SHP77 (cell line): Measurements from ENCODE around the gene LHX1.
A peak's percentile ranks its signal among the peaks of the same experiment; 100 is the strongest.

Experiments
- DNase-seq, 2 experiments: peaks; one replicate each; lab custom pipeline; 2025; lab: John Stamatoyannopoulos, UW

Gene LHX1

DNA sequence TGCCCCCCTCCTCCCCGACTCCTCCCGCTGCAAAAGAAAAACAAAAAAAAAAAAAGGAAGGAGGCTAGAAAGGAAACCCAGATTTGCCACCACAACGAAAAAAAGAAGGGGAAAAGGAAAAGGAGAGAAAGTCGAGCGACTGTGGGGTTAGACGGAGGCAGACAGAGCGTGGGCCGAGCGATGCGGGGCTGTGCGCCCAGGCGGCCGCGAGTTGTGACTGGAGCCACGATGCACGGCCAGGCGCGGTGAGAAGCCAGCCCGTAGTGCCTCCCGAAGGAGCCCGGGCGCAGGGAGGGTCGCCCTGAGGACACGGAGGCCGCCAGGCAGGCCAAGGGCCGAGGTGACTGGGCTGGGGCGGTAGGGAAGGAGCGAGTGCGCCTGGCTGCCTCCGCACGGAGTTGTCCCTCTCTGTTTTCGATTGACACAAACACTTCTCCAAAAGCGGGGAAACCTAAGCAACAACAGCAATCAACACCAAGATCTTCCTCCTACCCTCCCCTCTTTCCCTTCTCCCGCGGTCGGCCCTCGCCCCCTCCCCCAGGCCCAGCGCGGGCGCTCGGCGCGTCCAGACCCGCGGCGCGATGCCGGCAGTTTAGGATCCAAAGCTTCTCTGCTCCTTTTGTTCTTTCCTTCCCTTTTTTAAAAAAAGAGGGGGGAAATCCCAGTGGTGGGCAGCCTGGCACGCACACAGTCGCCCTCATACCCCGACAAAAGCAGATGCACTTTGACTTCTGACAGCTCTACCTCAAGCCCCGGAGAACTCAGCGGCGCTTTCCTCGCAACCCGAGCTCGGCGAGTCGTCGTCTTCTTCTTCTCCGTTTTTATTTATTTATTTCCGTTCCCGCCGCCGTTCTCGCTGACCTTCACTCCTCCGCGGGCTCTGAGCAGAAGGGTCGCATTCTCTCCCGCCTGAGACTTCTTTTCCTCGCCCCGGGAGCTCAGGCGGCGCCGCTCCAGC, at the start of gene LHX1:
Gene LHX1 (plus strand): TSS at position 475 of the 958 bp plus-strand sequence. CDS start 723 bp downstream, outside the sequence.
- DNase-seq = no peak

DNA sequence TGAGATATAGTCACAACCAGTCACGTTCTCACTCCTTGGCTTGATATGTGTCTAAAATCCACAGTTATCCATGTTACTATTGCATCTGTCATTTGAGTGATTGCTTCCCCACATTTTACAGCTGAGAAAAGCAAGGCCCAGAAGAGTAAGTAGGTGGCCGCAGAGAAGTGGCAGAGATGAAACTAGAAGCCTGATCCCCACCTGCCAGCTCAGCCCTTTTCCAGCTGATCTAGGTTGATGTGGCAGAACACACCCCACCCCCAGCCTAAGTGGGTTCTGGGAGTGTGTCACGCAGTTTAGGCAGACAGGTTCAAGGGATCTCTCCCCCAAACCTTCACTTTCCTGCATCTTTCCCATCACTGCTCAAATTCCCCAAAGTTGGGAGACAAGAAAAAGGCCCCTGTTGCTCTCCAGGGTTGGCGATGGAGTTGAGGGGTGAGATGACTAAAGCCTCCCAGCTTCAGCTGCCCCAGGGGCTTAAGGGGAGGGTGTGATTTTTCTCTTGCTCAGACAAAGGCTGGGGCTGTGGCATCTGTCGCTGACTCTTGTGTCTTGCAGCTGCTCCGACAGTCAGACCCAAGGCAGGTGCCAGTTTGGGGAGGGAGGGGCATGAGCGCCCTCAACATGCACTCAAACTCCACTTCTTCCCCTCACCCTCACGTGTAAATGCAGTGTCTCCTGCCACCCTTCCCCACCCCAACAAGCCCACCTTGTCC, 48.9 kb upstream of the LHX1 start:
- DNase-seq = peak; percentile 68 to 83

DNA sequence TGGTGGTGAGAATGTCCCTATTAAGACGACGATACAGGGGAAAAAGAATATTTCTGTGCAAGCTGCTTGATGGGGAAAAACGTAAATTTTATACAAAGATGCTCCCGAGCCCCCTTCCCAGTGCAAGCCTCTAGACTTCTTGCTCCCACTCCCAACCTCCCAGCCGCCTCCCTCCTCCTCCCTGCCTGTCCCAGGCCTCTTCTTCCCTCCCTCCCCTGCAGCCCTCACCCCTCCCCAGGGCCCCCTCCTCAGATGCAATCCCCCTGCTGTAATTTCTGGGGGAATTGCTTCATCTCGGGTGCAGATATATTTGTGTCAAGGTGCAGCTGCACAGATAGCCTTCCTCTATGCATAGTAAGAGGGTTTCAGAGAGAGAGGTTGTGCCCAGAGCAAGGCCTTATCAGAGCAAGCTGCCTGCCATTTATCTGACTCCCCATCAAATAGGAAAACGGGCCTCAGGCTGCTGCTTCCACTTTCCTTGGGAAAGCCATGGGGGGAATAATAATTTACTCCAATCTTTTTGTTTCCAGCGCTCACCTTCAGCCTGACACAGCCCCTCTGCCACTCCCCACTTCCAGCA, 47.4 kb upstream of the LHX1 start:
- no peak for DNase-seq

DNA sequence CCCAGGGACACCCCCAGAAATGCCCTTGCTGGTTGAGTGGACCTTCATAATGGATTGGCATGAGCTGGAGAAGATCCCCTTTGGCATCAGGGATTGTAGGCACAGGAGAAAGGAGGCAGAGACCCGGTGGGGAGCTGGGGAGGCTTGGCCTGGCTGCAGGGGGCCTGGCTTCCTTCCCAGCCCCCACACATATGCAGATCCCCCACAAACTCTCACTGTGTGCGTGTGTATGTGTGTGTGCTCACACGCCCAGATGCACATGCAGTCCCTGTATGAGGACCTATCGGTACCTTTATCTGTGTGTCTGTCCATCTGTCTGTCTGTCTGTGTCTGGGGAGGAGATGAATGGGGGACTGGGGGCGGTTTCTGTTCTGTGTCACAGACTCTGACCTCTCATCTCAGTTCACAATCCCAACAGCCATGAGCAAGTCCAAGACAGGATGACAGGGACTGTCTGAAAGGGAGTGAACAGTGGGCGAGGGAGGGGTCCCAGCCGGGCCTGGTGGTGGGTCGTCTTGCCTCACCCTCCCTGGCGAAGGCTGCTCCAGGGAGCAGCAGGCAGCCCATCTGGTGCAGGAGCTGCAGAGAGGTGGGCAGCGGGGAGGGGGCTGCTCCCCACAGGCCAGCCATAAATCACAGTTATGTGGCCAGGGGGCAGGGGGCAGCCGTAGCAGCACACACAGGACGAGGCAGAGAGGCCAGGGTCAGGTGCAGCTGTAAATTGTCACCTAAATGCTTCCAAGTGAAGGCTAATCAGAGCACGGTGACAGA, 46.7 kb upstream of the LHX1 start:
- DNase-seq = no peak

DNA sequence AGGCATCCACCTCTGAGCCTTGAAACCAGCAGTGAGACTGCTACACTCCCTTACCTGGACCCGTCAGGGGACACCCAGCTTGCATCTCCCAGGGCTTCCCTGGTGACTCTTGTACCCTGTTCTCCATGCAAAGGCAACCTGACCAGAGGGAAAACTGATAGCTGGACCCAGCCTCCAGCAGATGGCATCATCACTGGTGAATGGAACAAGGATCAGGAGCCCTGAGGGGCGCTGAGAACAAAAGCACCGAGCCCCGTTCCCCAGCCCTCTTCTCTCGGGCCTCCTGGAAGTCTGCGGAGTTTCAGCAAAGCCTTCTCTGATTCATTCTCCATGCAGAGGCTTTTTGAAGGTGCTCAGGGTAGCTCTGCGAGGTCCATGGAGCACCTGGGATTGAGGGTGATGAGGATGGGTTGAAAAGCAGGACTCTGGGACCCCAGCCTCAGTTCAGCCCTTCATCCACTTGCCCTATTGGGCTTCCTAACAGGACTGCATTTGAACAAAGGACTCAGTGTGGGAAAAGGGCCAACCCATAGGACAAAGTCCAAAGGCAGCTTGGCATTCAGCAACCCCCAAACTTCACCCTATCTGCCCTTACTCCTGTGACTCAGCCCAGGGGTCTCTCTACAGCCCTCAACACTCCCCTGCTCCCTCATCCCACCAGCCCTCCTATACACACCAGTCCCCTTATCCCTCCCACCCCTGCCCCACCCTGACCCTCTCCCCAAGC, 45.0 kb upstream of the LHX1 start:
- no peak for DNase-seq

DNA sequence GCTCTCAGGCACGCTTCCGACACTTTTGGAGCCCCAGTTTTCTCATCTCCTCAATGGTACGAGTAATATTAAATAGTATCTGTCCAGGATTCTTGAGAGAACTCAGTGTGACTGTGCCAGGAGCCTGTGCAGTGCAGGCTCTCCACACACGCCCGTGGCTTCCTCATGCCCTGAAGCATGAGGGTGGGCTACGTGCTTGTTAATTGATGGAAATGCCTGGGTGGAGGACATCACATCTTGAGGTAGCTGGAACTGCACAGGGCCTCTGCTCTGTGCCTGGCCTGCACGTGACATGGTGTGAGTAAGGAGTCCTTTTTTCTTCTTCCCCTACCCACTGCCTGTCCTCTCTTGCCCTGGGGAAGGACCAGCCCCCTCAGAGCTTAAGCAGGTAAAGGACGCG, 43.1 kb upstream of the LHX1 start:
- DNase-seq = no peak

DNA sequence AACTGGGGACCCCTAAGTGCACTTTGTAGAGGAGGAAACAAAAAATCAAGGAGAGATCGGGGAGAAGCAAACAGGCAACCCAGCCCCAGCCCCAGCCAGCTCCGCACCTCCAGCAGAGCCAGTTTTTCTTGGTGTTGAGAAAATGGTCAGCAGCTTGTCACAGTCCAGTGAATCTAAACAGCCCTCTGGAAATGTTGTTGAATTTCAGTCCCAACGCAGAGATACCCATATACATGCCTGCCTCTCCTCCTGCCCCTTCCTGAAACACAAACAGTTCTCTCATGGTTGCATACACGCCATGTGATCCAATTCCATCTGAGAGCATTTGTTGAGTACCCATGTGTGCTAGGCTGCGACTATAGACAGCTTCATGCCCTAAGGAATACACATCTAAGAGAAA, 42.4 kb upstream of the LHX1 start:
- DNase-seq = no peak

DNA sequence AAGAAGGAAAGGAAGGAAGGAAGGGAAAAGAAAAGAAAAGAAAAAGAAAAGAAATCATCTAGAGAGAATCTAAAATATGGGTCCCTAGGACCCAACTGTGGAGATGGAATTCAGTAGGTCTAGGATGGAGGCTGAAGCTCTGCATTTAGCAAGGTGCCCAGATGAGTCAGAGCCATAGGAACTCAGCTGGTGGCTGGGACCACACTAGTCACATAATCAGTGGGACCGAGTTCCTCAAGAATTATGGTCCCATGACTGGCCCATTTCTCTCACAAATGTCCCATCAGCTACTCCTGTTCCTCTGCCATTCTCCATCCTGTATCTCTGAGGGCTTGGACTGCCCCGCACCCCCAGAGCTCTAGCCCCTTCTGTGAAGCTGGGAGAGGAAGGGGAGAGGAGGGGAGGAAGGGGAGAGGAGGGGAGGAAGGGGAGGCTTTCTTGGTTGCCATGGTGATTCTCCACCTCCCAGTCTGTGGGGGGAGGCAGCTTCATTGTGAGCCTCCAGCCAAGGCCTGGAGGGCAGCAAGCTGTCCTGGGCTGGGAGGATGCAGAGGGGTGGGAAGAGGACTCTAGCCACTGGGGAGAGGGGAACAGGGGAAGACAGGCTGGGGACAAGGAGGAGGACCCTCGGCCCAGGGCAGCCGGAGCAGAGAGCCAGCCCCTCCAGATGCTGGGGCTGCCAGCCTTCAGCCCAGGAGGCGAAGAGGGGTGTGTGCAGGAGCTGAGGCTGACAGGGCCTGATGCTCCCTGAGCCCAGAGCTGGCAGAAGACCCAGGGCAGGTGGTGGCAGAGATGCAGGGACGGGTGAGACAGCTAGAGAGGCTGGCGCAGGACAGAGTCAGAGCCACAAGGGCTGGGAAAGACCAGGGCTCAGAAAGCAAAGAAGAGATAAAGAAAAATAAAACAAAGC, 37.8 kb upstream of the LHX1 start:
- DNase-seq = no peak

DNA sequence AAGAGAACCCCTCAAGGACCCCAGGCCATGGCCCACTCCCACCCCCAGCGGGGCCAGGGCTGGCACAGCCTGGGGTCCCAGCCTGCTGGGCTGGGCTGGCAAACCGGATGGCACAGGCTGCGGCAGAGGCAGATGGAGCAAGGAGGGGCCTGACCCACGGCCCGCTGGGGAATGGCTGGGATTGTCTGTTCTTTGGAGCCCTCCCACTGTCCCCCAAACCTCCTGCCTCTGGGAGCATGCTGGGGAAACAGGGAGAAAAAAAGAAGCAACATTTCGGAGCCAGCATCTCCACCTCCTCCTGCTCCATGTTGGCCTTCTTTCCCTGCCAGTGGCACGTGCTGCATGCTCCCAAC, 37.1 kb upstream of the LHX1 start:
- DNase-seq = no peak

DNA sequence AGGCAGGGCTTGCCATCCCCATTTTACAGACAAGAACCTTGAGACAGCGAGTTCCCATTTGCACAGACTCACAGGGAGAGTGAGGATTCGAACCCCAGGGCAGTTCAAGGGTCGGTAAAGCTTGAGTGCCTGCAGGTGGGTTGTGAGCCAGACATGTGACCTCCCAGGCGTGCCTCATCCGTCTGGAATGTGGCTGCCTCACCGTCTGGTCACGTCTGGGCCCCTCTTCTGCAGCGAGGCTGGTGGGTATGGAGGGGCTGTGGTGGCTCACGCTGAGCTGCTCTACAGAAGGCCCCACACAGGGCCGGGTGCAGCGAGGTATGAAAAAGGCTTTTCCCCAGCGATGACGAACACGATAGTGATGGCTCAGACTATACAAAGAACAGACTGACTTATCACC, 35.8 kb upstream of the LHX1 start:
- DNase-seq = no peak

DNA sequence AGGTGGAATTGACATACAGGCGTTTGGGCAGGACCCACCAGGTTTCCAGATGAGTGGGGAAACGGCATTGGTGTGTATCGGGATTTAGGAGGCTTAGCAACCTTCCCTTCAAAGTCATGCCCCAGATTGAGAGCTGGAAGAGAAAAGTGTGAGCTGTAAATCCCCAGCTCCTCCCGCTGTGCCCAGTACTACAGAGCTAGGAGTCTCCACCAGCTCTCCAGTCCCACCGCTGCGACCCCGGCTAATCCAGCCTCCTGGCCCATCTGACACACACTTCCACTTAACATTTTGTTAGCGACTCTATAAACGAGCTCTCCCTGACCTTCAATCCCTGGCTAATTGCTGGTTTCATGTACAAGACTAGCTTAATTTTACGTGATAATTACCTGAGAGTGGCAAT, 29.9 kb upstream of the LHX1 start:
- no peak for DNase-seq

DNA sequence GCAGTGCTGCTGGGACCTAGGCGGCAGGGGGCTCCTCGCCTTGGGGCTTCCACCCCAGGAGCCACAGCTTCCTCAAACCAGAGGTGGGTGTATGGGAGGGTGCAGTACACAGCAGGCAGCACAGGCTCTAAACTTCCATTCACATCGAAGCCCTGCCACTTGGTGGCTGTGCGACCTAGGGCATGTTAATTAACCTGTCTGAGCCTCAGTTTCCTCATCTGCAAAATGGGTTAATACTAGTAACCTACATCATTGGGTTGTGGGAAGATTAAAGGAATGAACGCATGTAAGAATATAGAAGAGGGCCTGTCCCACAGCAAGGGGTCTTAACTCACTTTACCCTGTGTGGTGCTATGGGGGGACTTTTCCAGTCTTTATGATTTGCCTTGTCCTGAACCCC, 26.8 kb upstream of the LHX1 start:
- DNase-seq = no peak

DNA sequence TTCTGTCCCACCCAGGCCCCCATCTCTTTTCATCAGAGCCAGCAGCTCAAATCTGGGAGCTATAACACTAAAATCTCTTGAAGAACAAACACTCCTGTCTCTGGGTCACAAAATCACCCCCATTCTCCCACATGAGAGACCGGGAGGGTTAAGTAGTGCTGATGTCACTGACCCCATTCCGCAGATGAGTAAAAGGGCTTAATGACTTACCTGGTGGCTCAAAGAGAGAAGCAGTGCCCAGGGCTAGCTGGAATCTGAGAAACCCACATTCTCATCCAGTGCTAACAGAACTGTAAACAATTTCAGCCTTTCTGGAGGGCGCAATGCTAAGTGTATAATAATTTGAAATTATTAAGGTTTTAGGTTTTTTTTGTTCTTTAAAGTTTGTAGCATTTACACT, 26.3 kb upstream of the LHX1 start:
- no peak for DNase-seq

DNA sequence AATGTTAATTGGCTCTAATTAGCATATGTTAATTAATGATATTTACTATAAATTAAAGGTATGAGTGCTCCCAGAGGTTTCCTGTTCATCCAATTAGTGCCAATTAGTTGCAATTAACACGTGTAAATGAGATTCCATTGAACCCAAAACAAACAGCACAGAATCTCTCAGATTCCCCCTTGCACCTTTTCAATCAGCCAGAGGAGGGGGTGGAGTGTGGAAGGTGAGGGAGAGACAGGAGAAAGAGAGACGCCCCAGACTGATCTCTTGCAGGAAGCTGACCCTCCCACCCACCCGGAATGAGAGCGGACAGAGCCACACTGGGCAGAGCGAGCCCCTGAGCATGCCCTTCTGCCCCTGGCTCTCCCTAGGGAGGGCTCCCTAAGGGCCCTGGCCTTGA, 24.1 kb upstream of the LHX1 start:
- DNase-seq = no peak

DNA sequence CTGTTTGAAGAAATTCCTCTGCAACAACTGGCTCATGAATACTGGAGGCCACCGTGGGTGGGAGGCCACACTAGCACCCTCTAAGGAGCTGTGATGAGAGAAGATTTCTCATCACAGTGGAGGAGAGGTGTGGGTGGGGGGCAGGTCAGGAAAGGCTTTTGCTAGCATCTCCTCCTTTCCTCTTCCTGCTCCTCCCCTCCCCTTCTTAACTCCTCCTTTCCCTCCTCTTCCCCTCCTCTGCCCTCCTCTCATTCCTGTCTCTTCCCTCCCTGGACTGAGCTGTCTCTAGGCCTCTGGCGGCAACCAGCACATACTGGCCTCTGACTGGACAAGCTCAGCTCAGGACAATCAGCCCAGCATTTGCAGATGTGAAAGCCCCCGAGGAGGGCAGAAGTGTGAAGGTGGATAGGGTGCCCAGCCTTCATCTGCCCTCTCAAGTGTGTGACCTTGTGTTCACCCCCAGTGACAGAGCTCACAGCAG, 19.0 kb upstream of the LHX1 start:
- DNase-seq = no peak

DNA sequence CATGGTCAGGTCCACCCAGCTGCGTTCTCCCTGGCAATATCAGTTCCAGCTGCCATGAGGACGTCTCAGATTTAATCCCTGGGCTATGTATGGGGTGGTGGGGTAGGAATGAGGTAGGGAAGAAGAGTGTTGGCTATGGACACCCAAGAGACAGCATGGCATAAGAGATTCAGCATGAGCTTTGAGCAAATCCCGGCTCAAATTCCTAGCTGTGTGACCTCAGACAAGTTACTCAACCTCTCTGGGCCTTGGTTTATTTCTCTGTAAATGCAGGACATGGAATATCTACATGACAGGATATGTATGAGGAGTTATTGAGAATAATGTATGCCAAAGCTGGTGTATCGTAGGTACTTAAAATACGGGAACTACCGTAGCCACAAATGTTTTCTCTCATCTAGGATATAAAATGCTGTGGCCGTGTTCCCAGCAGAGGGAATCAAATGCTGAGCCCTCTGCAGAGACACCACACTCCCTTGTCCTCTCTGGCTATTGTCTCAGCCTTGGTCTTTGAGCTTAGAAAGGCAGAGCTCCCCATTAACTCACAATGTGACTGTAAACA, 17.8 kb upstream of the LHX1 start:
- no peak for DNase-seq

DNA sequence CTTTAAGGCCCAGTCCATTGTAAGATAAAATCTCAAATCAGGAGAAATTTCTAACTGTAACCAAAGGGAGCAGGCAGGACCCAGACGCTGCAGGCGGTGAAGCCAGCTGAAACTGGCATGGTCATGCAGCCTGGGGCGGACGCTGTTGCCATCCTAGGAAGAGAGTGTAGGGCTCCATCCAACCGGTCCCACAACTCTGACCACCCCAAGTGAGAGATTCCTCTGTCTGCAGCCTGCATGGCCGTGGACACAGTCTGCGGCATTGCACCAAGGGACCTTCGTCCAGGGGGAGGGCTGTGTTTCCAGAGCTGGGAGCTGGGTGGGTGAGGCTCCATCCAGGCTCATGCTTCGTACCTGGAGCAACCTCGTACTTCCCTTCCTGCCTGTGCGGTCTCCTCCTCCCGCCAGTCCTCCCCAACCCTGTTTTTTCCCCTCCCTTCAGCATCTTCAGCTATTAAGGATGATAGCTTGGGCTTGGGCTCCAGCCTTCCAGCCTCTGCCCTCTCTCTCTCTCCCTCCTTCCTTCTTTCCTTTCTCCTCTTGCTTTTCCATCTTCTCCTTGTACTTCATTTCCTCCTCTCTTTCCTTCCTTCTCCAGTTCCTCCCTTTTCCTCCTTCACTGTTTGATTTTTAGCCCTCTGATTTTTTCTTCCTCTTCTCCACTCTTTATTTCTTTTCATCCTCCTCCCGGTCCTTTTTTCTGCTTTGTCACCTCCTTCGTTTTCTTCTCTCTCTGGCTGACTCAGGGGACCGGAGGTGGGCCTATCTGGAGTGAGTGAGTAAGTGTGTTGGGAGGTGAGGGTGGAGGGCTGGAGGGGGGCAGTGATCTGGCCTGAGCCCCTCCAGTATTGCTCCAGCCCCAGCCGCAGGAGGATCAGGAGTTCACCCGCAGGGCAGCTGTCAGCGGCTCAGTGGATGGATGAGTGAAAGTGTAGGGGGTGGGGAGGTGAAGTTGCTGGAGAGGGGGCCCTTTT, 17.0 kb upstream of the LHX1 start:
- DNase-seq = no peak

DNA sequence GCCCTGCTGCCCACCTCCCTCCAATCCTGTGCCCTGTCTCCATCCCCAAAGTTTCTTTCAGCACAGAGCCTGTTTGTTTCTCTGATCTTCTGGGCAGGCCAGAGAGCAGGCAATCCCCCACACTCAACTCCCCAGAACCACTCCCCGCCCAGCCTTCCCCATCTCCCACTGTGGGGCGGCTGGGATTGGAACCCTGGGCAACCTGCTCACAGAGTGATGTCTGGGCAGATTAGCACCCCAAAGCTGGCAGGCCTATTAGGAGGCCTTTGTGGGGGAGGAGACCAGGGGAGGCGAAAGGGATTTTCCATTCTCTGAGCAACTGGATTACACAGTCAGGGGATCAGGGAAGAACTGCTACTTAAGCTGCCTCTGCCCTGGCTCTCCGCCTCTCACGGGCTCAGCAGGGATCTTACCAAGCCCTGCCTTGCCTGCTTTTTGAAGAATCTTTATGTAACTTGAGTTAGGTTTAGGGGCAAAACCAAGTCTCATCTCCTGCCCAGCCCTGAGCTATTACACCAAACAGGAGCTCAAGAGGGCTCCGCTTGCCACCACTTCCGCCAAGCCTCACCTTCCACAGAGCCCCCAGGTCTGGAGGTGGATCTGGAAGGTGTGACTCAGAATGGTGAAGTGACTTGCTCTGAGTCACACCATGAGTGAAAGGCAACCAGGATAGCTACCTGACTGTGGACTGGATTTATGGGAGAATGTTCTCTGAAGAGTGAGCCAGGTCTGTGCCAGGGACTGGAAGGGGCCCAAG, 16.0 kb upstream of the LHX1 start:
- no peak for DNase-seq
